Activated effector memory CD4-positive, alpha-beta T cell treated with Interleukin-2 at 50 U/mL for 16 hours (primary cell): ENCODE results near the gene GADD45A.

Experiments
- DNase-seq: peaks from one replicate; pipeline ENCODE4 v3.0.0-alpha.2; 2020

The GADD45A gene

GRCh38 chr1:67690018-67690363 is 5.0 kb downstream of the GADD45A start:
- DNase-seq, result no peak

DNA sequence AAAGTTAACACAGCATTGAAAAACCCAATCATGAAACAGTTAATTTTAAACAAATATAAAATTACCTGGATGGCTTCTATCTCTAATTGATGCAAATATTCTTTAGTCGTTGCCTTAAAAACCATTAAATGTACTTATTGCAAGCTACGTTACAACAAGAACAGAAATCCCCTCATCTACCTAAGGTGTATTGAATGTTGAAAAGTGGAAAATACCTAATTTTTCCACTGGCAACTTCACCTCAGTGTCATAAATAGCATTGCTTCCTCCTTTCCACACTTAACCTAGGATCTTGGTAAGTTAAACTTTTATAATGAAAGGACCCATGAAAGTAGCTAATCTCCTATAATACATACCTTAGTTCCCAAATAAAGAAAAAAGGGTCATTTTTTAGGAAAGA is 5.4 kb downstream of the GADD45A start:
- no peak for DNase-seq

DNA sequence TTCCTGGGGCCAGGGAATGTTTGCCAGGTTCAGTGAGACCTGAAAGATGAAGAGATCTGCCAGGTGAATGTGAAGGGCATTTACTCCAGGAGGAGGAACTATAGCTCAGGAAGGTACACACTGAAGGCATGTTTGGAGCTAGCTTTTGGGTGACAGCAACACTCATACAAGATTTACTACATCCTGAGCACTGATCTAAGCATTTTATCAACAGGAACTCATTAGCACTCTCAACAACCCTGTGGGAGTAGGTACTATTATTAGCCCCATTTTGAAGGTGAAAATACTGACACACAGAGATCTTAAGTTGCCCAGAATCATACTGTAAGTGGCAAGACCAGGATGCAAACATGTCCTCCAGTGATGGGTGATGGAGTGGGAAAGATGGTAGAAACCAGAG is 6.7 kb downstream of the GADD45A start:
- DNase-seq, result no peak

- no peak for DNase-seq
These were observed 11.0 kb downstream of the GADD45A start for GRCh38 chr1:67695963-67696362.

DNA sequence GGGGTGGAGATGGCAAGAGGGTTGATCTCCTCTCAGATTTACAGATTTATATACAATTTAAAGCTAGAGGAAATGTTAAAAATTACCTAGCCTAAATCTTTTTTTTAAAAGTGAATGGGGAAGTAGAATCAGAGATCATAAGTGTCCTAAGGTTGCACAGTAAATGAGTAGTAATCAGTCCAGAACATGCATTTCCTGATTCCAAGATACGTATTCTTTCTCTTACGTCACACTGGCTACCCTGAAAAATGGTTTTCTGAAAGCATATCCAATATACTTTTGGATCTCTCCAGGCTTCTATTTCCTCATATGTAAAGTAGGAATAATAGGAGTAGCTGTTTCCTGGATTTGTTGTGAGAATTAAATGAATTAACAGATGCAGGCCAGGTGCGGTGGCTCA is 11.7 kb downstream of the GADD45A start:
- no peak for DNase-seq

- DNase-seq, result no peak
These were observed 15.2 kb downstream of the GADD45A start for GRCh38 chr1:67700220-67700619.

DNA sequence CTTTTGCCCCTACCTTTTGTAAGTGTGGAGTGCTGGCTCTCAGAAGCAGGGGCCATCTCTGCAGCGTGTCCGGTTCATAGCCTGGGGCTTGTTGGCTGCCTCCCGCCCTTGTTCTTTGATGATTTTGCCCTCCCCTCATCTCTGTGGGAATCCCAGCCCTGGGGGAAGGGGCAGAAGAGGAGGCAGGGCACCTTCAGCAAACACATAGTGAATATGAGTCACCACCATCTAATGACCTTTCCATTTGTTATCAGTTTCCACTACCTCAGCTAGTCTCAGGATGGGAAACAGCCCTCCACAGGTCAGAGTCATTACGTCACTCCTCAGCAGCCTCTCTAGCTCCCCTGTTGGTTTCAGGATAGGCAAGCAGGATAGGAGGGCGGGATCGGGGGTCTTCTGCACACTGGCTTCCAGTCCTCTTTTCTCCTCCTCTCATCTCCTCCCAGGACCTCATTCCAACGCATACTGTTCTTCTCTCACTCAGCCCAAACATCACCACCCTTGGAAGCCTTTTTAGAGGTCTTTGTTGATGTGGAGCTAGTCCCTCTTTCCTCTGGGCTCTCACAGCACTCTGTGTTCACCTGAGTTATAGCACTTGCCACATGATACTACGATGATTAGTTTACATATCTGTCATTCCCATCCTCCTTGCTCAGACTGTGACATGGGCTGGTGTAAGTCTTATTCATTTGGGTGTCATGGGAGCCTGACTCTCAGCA is 15.8 kb downstream of the GADD45A start:
- no peak for DNase-seq

- no peak for DNase-seq
These were observed 16.9 kb downstream of the GADD45A start for GRCh38 chr1:67701876-67702275.

GRCh38 chr1:67704351-67704750 is 19.4 kb downstream of the GADD45A start:
- DNase-seq, result no peak

DNA sequence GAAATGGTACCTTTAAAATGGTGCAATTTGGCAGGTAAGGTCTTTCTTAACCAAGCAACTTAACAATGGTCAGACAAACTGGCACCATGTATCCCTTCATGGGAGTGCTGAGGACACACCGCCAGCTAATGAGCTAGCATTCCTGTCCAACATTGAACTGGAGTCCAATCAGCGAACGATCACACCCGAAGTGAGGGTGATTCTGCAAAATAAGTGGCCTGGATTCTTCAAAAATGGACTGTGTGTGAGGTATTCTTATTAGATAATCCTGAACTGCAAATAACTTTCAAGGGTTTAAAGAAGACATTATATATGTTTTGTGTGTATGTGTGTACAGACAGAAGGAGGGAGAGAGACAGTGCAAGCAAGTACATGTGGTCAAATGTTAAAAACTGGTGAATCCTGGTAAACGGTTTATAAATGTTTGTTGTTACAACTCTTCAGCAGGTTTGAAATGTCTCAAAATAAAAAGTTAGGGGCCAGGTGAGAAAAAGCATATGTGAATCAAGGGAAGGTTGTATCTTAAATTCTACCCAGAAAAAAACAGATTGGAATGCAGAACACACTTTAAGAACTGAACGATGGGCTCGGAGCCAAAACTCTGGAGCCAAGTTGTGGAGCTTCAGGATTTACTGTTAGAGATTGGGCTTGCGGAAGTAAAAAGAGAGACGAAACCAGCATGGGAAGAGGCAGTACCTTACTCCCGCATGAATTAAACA is 20.9 kb downstream of the GADD45A start:
- DNase-seq, result no peak

GRCh38 chr1:67708606-67709005 is 23.6 kb downstream of the GADD45A start:
- no peak for DNase-seq

- DNase-seq, result no peak
These were observed 25.4 kb downstream of the GADD45A start for GRCh38 chr1:67710417-67710816.

DNA sequence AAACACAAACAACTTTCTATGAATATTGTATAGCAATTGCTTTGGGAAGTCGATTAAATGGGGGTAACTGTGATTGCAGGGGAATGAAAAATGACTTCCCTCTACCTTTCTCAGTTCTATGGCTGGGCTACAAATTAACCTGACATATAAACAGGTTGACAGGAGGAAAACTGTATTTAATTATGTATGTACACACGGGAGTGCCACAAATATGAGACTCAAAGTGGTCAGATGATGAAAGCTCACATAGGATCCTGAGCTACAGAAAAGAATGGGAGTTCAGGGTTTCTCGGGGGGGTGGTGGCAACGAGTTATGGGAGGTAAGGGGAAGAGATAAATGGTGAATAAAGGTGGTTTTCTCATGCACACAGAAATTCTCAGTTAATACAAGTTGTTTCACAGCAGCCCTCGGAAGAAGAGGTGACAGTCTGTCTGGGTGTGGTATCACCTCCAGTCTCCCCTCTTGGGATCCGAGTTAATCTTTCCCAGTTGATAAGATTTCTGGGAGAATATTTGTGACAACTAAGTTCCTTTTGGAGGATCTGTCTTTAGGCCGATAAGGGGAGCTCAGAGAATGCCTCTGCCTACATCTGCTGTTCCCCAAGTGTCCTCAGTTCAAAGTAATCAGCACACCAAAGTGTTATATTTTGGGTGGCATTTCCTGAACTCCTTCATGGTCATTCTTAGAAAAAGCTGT is 26.3 kb downstream of the GADD45A start:
- DNase-seq, result no peak

- DNase-seq, result no peak
These were observed 26.8 kb downstream of the GADD45A start for GRCh38 chr1:67711855-67712212.

- no peak for DNase-seq
These were observed 28.3 kb downstream of the GADD45A start for GRCh38 chr1:67713057-67713846.

- no peak for DNase-seq
These were observed 30.8 kb downstream of the GADD45A start for GRCh38 chr1:67715819-67716218.

DNA sequence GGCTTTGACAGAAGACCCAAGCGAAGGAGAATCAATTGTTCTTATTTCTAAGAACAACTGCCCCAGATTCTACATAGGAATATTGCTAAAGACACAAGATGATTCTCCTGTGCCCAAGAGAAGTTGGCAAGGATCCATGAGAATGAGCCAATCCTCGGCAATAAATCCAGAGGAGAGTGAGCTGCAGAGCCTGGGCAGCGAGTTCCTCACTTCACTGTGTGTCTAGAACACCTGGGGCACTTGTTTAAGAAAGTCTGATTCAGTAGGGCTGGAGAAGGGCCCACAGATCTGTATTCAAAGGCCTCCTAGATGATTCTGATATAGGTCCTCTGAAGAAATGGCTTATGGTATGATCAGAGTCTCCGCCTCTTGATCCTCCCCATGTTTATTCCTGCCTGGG is 31.8 kb downstream of the GADD45A start:
- no peak for DNase-seq

- DNase-seq, result no peak
These were observed 32.9 kb downstream of the GADD45A start for GRCh38 chr1:67717876-67718275.

DNA sequence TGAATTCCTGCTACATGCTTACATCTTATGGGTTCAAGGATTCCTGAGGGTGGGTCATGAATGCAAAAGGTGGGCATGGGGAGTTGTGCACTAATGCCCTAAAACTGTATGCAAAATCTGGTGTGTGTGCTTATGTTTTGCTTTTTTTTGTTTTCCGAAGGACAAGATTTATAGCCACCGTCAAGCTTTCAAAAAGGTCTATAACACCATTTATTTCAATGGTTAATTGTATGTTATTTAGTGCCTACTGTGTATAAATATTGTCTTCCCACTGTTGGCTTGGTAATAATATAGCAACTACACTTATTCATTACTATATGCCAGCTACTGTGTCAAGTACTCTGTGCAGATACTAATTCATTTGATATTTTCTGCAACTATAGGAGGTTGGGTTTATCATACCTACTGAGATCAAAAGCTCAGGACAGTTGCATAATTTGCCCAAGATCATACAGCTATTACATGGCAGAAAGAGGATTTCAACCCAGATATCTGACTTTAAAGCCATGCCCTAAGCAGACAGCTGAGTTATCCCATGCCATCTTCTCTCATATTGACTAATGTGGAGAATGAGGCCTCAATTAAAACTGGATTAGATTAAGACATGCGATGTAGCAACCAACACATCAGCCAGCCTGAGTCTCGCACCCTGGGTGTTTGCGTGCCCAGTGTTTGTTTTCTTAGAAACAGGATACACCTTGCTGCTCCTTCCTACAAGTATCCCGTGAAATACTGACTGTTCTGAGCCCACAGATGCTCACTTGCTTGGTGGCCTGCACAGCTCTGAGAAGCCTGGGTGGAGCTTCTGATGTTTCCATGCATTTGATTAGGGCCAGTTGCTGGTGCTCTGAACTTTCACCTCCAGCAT is 34.6 kb downstream of the GADD45A start:
- no peak for DNase-seq

DNA sequence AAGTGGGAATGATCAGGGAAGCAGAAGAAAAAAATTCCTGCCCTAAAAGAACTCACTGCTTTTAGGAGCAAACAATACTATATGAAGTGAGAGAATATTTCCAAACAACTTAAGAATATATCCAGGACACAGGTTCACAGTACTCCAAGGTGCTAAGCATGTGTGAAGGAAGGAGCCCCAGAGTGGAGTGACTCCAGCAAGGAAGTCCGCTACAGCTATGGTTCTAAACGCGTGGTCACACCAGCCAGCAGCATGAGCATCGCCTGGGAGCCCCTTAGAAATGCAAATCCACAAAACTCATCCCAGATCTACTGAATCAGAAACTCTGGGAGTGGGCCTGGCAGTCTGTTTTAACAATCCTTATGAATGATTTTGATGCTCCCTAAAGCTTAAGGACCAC is 36.1 kb downstream of the GADD45A start:
- DNase-seq, result no peak

GRCh38 chr1:67721650-67722291 is 36.8 kb downstream of the GADD45A start:
- DNase-seq, result no peak
